ENCODE results near the gene PYGB.
"Not testable (repeated sequence)": the region's sequence is repeated elsewhere in the genome, so short reads cannot be mapped to it uniquely, and the experiment has no call there.

PYGB gene

GRCh38 chr20:25296094-25297093, 48.5 kb downstream of the PYGB start:
- DNase-seq (ENCODE audit: low read depth): no peak

DNA sequence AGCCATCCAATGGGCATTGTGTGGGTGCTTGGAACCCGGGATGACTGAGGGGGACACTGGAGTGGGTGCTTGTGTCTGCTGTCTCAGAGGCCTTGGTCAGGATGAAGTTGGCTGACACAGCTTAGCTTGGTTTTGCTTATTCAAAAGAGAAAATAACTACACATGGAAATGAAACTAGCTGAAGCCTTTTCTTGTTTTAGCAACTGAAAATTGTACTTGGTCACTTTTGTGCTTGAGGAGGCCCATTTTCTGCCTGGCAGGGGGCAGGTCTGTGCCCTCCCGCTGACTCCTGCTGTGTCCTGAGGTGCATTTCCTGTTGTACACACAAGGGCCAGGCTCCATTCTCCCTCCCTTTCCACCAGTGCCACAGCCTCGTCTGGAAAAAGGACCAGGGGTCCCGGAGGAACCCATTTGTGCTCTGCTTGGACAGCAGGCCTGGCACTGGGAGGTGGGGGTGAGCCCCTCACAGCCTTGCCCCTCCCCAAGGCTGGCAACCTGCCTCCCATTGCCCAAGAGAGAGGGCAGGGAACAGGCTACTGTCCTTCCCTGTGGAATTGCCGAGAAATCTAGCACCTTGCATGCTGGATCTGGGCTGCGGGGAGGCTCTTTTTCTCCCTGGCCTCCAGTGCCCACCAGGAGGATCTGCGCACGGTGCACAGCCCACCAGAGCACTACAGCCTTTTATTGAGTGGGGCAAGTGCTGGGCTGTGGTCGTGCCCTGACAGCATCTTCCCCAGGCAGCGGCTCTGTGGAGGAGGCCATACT, 49.4 kb downstream of the PYGB start:
- no peak for DNase-seq (ENCODE audit: low read depth)

DNA sequence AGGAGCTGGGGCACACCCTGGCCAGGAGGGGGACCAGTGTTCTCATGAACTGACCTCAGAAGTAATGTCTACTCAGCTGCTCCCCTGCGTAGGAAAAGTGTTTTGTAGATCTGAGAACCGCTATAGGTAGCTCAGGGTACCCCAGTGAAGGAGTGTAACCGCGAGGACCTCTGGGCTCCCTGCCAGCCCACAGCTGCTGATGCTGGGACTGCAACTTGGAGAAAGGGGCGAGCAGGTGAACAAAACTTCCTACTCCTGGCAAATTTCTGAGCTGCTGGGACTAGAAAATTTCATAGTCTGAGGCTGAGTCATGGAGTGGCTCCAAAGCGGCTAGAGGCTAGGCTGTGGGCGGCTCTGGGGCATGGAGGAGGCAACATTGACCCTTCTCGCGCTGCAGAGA, 51.9 kb downstream of the PYGB start:
- DNase-seq (ENCODE audit: low read depth): no peak

GRCh38 chr20:25300496-25301170, 52.7 kb downstream of the PYGB start:
- DNase-seq (ENCODE audit: low read depth): no peak

DNA sequence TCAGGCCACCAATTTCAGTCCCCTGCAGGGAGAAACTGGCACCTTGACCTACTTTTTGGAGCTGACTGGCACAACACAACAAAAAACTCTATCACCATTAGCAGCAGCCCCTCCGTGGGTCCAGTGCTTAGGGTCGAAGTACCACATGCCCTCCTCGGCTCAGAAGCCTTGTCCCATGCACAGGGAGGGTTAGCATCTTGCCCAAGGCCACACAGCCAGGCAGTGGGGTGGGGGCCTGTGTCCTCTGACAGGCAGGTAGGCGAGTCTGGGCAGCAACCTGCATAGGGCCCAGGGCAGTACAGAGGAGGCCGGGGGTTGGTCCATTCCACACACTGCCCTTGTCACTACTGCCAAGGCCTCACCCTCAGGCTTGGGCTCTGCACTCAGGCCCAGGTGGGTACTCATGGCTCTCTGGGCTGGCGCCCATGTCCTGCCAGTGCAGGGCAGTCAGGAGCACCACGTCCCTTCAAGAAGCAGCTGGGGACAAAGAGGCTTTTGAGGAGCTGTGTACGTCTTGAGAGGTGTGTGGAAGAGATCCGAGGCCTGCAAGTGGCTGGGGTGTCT, 53.6 kb downstream of the PYGB start:
- no peak for DNase-seq (ENCODE audit: low read depth)

DNA sequence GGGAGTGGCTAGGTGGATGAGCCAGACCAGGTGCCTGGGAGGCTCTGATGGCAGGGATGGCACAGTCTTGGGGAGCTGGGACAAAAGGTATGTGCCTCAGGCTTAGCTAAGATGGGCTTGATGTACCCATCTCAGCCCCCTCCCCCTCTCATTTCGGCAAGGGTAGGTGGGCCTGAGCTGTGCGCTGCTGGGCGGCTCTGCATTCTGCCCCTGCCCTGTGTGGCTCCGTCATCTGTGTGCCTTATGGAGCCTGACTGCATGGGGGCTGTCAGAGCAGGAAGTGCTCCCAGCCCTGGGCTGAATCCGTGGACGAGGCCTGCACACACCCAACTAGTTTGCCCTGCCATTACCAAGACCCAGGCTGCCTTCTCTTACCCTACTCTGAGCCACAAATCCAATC, 54.7 kb downstream of the PYGB start:
- DNase-seq (ENCODE audit: low read depth): no peak

- no peak for DNase-seq (ENCODE audit: low read depth)
Measured at GRCh38 chr20:25303292-25304024, 55.6 kb downstream of the PYGB start.

DNA sequence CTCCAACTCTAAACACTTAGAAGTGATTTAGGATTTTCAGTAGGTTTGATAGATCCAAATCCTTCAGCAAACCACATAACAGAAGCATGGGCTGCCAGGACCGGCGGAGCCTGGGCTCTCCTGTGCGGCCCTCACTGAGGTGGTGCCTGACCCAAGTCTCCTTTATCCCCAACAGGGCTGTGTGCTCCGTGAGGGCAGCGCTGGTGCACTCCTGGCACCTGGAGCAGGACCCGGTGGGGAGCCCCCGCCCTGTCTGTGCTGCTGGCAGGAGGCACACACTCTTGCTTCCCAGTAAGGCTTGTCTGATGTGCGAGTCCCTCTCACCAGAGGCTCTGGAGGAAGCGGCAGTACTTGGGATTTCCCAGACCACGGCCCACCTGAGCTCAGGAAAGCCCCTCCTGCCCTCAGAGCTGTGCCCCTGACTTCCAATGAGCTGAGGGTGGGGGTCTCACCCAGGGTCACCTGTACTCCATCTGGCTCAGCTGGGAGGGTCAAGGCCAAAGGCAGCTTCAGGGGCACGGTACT, 56.2 kb downstream of the PYGB start:
- no peak for DNase-seq (ENCODE audit: low read depth)

DNA sequence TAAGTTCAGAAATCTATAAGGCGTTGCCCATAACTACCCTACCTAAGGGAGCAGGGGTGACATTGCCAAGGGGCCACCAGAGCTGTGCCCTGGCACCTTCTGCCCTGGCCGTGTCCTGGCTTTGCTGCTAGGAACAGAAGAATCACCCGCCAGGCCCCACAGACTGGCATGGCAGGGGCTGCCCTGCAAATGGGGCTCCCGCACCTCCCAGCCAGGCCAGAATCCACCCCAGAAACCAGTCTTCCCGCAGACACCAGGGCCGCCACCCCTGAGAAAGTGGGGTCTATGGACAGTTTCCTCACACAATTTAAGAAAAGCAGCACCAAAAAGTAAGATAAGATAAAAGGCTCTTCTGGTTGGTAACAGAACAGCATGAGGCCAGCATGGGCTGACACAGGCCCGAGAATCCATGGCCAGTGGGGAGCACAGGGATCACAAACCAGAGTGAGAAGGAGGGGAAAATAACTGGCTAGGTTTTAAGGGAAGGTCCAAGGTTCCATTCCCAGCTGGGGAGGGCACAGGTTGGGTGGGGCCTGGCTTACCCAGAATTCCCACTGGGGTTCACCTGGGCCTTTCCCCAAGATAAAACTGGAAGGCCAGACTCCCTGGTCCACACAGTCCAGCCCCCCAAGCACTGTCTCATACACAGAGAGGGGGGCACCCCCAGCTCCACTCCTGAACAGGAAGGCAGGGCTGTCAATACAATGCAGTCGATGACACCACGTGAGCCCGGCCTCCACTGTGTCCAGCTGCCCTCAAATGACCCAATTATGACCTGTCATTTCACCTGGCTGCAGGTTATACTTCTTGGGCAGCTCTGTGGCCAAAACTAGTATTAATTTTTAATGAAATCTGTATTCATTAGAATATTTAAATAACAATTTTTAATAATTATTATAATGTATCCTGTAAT, 59.4 kb downstream of the PYGB start:
- DNase-seq (ENCODE audit: low read depth): no peak

GRCh38 chr20:25308083-25308491, 60.2 kb downstream of the PYGB start:
- DNase-seq (ENCODE audit: low read depth): no peak

DNA sequence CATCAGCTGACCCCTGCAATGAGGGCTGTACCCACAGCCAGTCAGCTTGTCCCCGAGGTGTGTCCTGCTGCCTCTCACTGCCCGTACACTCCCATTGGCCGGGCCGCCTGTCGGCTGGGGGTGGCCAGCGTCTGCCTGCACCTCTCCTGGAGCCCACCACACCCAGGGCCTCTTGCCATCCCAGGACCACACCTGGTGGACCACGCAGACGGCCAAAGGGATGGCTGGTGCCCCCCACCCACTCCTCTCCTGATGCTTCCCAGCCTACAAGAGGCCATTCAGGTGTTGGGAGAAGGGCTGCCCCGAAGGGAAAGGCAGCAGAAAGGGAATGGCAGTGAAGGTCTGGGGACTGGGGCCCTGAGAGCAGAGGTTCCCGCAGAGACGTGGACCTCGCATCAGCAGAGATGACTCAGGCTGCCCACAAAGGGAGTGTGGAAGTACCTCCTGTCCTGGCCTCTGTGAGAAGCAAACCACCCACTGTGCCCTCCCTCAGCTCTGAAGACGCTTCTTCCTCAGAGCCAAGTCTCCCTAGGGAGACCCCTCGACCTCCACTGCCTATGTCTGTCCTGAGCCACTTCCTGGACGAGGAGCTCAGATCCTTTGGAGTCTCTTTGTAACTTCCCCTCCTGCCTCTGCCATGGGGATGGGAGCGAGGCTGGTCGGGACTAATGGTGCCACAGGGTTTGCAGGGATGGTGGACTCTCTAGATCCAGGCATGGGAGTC, 60.9 kb downstream of the PYGB start:
- no peak for DNase-seq (ENCODE audit: low read depth)

DNA sequence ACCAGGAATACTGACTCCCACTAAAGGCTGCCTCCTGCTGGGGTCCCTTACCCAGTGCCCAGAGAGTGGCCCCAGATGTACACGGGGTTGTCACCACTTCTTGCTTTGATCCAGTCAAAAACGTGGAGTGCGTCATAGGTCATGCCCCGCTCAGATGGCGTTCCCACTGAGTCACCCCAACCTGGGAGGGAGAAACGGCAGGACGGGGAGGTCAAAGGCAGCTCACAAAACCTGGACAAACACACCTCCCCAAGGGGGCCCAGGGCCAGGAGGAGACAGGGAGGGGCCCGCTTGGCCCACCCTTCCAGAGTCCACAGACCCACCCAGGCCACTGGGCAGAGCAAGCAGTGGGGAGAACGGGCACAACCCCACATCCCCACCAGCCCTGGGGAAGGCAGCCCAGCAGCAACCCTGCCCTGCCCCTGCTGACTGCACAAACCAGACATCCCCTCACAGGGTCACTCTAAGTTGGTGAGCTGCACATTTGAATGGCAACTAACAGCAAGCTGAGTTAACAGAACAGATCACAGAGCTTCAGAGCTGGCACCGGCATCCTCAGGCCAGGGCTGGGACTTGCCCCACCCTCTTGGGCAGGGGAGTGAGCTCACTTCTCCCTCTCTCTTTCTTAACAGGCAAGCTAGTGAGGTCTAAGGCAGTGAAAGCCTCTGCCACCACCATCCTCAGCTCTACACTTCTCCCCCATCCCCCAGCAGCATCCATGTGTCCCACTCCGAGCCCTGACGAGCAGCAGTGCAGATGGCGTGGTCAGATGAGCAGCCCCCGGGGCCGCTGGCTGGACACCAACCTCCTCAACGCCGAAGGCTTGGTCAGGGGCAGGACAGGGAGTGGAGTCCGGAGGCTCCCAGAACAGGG, 61.7 kb downstream of the PYGB start:
- DNase-seq (ENCODE audit: low read depth): peak; percentile 74

- peak; percentile 84 for DNase-seq (ENCODE audit: low read depth)
Measured at GRCh38 chr20:25310268-25310920, 62.5 kb downstream of the PYGB start.

- no peak for DNase-seq (ENCODE audit: low read depth)
Measured at GRCh38 chr20:25310921-25311728, 63.2 kb downstream of the PYGB start.

- not testable (repeated sequence) for DNase-seq (ENCODE audit: low read depth)
Measured at GRCh38 chr20:25312716-25313115, 64.8 kb downstream of the PYGB start.

DNA sequence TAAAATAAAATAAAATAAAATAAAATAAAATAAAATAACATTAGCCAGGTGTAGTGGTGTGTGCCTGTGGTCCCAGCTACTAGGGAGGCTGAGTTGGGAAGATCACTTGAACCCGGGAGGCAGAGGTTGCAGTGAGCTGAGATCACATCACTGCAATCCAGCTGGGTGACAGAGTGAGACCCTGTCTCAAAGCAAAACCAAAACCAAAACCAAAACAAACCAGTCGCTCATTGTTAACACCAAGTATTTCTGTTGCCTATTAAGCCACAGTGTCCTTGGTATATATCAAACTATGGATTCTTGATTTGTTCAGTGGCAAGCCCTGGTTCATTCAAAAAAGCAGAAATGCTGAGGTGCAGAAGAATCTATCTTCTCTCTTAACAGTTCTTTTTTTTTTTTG, 65.7 kb downstream of the PYGB start:
- no peak for DNase-seq (ENCODE audit: low read depth)

Data from fibroblast of the conjunctiva (primary cell).